GM10248 (cell line): ENCODE data around the gene PARVA.

ENCODE experiments used
- CTCF ChIA-PET: fragments of 300-600 bp; sonication (Branson Sonifier 250); formaldehyde crosslinking; extraction: SDS; loops from one replicate; lab custom pipeline; 2021; ENCODE audit warnings: antibody characterized with exemption; lab: Yijun Ruan, JAX
- POLR2A ChIA-PET: fragments of 350-650 bp; sonication (Branson Sonifier 250); formaldehyde crosslinking; extraction: SDS; loops from one replicate; lab custom pipeline; 2020; ENCODE audit warnings: antibody characterized with exemption; lab: Yijun Ruan, JAX
- DNase-seq: peaks from one replicate; pipeline ENCODE4 v3.0.0; 2012; ENCODE audit errors: extremely low spot score
- TF ChIP-seq, protein P1 (sequence below): IDR thresholded peaks from 2 replicates; pipeline ENCODE4 v1.5.1; 2012; ENCODE audit warnings: mild to moderate bottlenecking, low read depth; ENCODE audit errors: extremely low read depth, missing control alignments, control extremely low read depth

Gene PARVA

GRCh38 chr11:12526789-12527188 is 149.4 kb downstream of the PARVA start:
- TF ChIP-seq, protein P1, sequence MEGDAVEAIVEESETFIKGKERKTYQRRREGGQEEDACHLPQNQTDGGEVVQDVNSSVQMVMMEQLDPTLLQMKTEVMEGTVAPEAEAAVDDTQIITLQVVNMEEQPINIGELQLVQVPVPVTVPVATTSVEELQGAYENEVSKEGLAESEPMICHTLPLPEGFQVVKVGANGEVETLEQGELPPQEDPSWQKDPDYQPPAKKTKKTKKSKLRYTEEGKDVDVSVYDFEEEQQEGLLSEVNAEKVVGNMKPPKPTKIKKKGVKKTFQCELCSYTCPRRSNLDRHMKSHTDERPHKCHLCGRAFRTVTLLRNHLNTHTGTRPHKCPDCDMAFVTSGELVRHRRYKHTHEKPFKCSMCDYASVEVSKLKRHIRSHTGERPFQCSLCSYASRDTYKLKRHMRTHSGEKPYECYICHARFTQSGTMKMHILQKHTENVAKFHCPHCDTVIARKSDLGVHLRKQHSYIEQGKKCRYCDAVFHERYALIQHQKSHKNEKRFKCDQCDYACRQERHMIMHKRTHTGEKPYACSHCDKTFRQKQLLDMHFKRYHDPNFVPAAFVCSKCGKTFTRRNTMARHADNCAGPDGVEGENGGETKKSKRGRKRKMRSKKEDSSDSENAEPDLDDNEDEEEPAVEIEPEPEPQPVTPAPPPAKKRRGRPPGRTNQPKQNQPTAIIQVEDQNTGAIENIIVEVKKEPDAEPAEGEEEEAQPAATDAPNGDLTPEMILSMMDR: no peak
- ChIA-PET CTCF (interaction anchor here (1.0 kb wide), 1 partner anchor 73 kb away, joined by 3 read pairs; no protein-coding TSS in a partner anchor), POLR2A (no interaction called here)
- DNase-seq: no peak

DNA sequence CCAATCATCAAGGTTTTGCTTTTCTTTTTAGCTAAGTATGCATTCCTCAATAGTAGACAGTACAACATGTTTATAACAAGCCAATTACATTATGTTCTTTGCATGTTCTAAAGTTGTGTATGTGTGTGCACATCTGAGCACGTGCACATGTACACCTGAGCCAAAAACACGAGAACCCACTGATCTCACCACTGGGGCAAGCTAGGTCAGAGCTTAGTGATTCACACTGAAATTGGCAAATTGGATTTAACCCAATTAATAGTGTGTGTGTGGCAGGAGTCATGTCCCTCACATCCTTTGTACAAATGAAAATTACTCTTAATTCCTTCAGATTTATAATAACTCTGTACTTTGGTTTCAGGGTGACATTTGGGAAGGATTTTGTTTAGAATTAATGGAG is 151.1 kb downstream of the PARVA start:
- ChIA-PET CTCF (no interaction called here), POLR2A (no interaction called here)
- no peak for DNase-seq
- TF ChIP-seq, protein P1: no peak

DNA sequence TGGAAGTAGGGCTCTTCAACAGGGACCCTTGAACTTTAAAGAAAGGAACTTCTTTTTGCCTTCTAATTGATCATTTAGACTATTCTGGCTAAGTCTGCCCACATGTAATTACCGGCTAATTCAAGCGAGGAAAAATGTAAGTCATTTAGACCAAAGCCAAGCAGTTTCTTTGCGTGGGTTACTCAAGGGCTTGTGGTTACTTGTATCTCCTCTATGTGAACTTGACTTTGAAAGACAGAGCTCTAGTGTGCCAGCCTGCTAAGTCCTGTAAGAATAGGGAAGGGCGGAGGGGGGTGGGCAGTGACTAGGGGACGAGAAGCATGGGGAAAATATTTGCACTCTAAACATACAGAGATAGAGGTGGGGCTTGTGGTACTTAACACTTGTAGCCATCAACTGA is 151.7 kb downstream of the PARVA start:
- no peak for DNase-seq
- ChIA-PET CTCF (no interaction called here), POLR2A (no interaction called here)
- TF ChIP-seq, protein P1: no peak

DNA sequence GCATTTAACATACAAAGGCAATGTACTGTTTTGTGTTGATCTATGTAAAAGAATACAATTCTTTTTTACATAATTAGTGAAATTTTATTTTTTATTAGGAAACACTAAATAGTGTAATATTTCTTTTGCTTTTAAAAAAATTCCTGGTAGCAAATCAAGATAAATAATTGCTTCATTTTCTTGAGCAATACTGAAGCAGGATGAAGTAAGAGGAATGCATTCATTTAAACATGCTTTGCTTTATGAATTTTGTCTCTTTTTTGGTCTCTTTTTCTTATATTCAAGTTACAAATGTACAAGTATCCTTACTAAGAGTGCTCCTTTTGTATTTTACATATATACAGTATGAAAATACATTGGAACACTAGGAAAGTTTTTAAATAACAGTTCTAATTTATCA is 152.4 kb downstream of the PARVA start:
- POLR2A ChIA-PET: no interaction called here
- CTCF ChIA-PET: no interaction called here
- TF ChIP-seq, protein P1: no peak
- no peak for DNase-seq

GRCh38 chr11:12531020-12531419 is 153.6 kb downstream of the PARVA start:
- TF ChIP-seq, protein P1: no peak
- ChIA-PET POLR2A (no interaction called here), CTCF (interaction anchor here (0.8 kb wide), 1 partner anchor 10 kb away, joined by 3 read pairs; no protein-coding TSS in a partner anchor)
- no peak for DNase-seq

DNA sequence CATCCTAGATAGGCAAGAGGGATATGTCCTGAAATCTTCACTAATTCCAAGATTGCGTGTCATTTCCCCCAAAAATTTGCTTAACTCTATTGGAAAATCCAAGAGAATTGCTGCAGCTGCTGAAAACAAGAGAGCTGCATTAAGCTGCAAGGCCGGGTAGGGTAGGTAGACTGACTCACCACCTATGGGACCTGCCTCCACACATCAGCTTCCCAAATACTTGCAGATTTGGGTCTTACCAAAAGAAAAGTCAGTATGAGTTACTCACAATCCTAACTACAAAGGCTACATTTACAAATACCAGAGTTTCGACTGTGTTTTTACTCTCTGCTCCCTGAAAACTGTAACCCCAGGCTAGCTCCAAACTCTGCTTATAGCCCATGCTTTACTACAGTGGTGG is 154.3 kb downstream of the PARVA start:
- ChIA-PET CTCF (interaction anchor here (0.8 kb wide), 1 partner anchor 9 kb away, joined by 3 read pairs; no protein-coding TSS in a partner anchor), POLR2A (no interaction called here)
- DNase-seq: no peak
- TF ChIP-seq, protein P1: no peak

DNA sequence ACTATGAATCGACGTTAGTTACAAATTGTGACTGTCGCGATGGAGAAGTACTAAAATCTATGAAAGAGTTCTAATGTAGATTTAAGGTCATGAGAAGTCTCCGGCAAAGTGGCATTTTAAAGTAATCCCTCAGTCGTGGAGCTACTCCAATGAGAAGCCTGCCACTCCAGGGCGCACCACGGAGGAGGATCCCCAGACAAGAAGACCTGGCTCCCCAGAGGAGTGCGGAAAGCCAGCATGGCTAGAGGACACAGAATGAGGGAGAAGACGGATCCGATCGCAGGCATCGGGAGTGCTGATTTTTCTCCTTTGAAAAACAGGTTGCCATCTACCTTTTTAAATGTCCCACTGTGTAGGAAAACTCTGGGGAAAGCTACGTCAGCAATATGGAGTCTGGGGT is 155.2 kb downstream of the PARVA start:
- ChIA-PET CTCF (interaction anchor here (1.0 kb wide), 1 partner anchor 17 kb away, joined by 3 read pairs; no protein-coding TSS in a partner anchor), POLR2A (no interaction called here)
- no peak for DNase-seq
- TF ChIP-seq, protein P1: no peak
